NCI-H82 (cell line): Measurements from ENCODE around the gene SARM1.

Experiments
- DNase-seq: peaks from one replicate; lab custom pipeline; 2025; lab: John Stamatoyannopoulos, UW

SARM1 gene

DNA sequence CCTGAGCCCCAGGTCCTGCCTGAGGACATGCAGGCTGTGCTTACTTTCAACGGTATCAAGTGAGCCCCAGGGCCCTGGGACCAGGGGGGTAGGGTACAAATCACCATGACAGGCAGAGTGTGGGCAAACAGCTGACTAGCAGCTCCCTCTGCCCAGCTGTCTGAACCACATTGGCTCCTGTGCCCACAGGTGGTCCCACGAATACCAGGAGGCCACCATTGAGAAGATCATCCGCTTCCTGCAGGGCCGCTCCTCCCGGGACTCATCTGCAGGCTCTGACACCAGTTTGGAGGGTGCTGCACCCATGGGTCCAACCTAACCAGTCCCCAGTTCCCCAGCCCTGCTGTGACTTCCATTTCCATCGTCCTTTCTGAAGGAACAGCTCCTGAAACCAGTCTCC is 24.5 kb downstream of the SARM1 start:
- DNase-seq, result no peak

DNA sequence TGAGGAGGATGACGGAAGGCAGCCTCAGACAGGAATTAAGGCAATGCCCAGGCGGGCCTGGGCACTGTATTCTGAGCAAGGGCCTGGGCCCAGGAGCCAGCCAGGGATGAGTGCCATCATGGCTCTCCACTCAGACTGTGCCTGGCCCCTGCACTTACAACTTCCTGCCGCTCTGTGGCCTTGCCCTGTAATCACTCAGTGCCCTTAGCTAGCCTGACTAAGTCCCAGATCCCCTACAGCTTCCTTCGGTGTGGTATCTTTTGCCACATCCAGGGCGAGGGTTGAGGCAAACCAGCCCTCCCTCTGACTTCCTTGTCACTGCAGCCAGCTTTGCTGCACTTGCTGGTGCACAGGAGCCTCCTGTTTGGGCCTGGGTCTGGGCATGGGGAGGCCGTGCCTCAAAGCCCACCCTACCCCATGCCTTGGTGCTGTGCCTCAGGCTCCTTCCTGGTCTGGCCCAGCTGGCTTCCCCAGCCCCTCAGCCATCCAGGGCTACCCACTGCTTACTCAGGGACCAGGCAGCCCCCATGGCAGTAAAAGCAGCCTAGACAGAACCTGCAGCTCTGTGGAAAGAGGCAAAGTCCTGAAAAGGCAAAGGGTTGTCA is 25.2 kb downstream of the SARM1 start:
- no peak for DNase-seq

DNA sequence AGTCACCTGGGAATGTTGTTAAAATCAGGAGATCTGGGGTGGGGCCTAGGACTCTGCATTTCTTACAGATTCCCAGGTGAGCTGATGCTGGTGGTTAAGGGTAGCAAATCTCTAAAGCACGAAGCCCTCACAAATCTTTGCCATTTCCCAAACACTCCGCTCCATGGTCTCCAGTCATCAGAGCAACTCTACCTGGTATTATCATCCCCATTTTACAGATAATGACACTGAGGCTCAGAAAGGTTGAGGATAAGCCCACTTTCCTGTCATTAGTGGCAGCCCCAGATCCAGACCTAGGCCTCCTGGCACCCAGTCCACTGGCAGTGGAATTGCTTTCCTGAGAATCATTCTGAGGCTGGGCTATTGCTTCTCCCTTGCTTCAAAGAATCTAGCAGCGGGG is 25.8 kb downstream of the SARM1 start:
- no peak for DNase-seq

DNA sequence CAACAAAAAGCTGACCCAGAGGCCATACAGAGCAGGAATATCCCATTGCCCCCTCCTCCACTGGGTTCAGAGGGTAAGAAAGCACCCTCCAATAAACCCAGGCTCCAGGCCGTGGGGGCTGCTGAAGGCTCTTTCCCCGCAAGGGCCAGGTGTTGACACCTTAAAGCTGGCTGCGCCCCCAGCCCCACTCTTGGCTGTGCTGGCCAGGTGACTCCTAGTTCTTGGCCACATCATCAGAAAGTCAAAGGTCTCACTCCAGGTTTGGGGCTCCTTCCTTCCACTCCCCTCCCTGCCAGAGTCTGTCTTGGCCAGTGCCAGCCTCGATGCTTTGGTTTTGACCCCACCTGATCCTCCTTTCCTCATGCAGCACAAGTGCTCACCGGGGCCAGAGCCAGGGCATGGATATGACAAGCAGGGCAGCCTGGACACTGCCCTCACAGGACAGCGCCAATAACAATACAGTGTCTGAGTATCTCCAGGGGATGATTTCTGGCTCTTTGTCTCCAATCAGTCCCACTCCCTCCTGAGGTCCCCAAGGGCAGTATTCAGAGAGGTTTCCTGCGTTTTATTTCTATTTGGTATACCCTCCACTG is 26.3 kb downstream of the SARM1 start:
- DNase-seq, result no peak

DNA sequence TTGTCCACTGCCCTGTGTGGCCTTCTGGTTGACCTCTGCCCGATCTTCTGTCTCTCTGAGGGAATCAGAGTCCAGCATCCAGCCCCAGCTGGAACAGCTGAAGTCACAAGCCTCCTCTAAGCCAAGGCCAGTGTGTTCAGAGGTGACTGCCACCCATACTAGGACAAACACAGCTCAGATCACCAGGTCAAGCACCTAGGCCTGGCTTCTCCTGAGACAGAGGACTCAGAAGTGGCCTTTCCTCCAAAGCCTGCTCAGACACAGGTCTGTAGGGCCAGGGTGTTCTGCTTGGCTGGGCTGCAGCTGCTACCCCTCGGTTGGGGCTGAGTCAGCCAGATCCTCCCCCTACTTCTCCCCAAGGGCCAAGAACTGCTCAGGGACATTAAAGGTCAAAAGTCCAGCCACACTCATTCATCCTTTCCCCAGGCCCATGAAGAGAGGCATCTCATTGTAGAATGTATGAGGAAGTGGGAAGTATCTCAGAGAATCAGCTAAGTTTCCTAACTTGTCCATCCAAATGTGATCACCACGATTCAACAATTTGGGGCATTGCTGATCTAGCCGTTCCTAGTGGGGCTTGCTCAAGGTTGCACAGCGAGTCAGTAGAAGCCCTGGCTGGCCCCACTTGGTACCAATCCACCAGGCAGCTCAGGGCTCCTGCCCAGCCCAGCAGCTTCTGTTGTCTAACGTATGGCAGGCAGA is 26.9 kb downstream of the SARM1 start:
- no peak for DNase-seq

DNA sequence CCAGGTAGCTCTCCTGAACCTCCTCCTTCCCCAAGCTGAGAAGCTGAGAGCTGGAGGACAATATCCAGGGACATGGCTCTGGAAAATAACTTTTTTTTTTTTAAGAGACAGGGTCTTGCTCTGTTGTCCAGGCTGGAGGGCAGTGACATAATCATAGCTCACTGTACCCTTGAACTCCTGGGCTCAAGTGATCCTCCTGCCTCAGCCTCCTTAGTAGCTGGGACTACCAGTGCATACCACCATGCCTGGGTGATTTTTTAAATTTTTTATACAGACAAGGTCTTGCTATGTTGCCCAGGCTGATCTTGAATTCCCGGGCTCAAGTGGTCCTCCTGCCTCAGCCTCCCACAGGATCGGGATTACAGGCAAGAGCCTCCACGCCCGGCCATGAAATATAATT is 28.3 kb downstream of the SARM1 start:
- DNase-seq, result no peak

DNA sequence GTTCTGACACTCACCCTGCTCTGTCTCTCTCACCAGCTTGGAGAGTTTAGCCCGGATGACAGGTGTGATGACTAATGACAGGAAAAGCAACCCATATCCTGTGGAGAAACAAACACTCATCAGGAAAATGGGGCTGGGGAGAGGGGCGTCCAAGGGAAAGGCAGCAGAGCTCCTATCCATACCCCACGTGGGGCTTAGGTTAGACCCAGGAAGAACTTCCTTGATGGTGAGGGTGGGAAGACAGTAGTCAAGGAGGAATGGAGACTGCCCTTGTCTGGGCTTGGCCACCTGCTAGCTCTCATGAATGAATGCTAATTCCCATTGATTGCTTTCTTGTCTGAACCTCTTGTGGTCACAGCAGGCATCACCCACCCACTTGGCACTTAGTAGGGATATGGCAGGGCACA is 30.7 kb downstream of the SARM1 start:
- peak; percentile 35 for DNase-seq

DNA sequence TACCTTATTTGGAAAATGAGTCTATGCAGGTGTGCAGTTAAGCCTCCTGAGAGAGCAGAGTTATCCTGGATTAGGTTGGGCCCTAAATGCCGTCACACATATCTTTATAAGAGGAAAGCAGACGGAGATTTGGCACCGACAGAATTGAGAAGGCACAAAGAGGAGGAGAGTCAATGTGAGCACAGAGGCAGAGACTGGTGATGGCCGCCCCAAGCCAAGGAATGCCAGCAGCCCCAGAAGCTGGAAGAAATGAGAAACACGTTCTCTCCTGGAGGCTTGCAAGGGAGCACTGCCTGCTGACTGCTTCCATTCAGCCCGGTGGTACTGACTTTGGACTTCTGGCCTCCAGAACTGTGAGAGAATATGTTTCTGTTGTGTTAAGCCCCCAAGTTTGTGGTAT is 31.4 kb downstream of the SARM1 start:
- DNase-seq, result no peak

DNA sequence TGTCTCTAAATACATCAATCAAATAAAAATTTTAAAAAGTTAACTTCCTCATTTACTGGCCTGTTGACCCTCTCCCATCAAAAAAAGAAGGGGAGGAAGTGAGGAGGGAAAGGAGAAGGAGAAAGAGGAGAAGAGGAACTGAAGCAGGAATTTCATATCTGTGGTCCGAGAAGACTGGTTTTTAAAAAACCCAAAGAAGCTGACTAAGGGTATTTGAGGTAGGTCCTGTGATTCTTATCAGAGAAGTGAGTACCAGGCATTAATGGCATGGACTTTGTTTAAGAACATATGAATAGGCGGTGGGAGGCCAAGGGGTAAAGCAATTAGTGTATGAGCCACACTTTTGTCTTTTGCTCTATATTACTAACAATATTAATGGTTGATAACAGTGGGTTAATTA is 32.5 kb downstream of the SARM1 start:
- DNase-seq, result no peak

DNA sequence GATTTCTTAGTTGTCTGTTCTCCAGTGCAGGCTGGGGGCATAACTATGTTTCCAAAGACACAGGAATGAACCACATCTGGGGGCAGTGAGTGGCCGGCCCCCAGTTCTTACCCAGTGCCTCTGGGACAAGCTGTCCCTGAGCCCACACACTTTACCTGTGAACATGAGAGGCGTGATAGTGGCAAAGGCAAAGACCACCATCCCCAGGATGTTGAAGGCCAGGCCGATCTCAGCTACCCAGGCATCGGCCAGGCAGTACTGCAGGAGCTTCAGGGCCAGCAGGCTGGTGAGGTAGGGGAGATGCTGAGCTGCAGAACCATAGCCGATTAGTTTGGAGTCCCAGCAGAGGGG is 32.9 kb downstream of the SARM1 start:
- no peak for DNase-seq

DNA sequence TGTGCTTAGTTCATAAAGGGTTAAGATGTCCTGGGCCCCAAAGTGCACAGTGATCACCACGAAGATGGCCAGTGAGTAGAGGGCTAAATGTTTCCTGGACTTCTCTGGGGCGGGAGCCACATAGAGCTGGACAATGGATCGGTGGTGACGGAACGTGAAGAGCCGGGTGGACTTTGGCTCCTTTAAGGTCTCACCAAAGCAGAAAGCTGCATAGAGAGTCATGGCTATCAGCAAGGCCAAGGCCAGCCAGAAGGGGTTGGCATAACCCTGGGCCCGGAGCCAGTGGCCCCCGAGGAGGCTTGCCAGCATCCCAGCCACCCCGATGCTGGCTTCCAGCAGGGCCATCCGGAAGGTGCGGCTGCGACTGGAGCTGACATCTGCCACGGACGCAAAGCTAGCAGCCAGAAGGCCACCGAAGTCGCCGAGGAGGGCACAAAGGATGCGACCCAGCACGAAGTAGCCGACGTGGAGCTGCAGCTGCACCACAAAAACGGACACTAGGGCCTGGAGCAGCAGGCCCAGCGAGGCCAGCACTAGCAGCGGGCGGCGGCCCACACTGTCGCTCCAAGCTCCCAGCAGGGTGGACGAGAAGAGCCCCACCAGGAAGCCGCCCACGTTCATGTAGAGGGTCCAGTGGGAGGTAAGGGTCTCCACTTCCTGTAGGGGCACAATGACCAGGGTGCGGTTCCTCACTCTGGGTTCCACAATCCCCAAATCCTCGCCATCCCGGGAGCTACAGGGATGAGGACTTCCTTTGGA is 33.5 kb downstream of the SARM1 start:
- DNase-seq, result peak; percentile 38

DNA sequence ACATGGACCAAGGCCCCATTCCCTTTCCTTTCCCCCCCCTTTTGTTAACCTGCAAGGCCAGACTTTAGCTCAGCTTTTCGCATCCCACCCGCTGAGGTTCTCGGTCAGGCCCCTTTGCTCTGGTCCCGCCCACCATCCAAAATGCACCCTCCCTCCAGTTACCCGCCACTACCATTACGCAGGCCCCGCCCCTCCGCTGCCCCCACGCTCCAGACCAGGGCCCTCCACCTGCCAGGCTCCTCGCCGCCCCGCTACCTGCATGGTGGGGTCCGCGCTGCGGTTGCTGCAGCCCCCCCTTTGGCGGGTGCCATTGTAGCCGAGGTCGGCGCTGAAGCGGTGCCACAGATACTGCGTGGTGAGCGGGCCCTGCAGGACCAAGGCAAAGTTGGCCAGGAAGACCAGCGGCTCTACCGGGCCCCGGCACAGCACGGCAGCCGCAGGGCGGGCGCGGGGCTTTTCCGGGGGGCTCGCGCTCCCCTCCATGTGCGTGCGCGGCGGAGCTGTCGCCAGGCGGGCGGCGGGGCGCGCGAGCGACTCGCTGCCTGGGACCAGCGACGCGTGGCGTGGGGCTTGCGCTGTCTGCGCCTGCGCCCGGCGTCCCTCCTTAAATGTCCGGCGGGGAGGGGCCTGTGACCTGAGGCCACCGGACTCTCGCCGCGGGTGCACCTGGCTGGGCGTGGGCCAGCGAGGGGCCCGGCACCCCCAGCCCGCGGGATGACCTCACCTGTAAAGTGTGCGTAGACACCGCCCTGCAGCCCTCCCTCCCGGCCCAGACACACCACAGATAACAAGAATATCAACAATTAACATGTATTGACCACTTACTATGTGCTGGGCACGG is 34.4 kb downstream of the SARM1 start, which contains the start of gene SLC46A1:
Gene SLC46A1, minus strand, starts transcription at position 581 of the 841 bp plus-strand sequence. Its CDS starts 98 bp downstream, at position 483.
- DNase-seq, result peak; percentile 88

DNA sequence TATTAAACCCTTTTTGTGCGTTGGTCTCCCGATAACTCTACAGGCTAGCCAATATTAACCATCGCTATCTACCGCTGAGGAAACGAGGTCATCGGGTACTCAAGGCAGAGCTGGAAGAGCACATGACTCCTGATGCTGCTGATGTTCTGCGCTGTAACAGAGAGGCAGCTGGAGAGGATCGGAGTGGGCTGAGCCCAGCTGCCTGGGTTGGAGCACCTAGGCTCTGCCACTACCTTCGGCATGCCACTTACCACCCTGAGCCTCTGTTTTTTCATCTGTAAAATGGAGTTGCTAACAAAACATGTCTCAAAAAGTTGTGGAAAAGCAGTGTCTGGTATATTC is 35.0 kb downstream of the SARM1 start:
- DNase-seq, result peak; percentile 71

DNA sequence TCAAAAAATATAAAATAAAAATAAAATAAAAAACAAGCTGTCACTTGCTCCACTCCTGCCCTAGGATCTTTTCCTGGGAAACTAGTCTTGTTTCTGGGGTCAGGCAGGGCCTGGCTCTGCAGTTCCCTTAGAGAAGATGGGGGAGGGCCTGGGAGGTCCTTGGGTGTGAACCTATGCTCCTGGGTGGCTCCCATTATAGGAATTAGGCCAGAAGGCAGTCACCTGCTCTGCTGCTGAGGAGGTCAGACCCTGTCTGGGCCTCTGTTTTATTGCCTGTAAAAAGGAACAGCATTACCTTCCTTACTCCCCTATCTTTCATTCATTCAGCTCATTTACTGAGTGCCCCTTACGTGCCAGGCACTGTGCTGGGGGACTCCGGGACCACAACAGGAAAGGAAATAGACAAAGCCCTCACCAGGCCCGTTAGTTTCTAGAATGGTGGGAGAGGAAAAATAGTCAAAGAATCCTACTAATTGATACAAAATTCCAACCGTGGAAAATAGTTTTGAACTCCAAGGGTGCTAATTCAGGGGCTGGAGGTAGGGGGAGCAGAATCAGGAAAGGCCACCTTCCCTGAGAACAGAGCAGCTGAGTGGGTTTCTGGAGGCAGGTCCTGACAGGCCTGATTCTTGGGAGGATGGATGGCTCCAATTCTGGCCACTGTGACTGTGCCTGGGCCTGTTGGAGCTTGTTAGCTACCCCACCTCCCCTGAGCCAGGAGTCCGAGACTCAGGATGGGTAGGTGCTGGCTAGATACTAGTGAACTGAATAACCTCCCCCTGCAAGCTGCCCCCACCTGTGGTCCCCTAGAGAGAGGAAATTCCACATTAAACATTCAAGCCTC is 35.9 kb downstream of the SARM1 start:
- peak; percentile 50 for DNase-seq

DNA sequence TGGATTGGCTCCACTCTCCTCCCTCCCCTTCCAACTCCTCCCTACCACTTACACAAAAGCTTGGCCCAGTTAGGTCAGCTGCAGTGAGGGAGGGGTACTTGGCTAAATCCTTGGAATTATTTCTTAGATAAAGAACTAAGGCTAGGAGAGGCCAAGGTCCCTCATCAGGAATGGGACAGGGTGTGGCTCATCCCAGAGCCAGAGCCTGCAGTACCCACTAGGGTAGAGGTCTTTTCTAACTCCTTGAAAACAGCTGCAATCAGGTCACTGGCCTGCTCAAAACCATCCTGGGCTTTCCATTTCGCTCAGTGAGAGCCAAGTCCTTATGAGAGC is 36.4 kb downstream of the SARM1 start:
- DNase-seq, result no peak

DNA sequence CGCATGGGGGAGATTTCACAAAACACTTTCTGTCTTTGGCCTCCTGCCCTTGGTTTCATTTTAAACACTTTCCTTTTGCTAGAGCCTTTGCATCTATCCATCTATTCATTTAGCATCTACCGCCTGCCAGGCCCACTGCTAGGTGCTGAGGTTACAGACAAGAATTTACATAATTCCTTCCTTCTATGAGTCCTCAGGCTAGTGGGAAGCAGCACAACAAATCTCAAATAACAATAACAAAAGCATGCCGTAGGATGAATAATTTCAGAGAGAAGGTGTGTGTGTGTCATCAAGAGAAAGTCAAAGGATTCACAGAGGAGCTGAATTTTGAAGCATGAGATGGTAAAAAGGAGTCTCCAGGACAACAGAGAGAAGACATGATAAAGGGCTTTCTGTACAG is 40.6 kb downstream of the SARM1 start:
- no peak for DNase-seq

DNA sequence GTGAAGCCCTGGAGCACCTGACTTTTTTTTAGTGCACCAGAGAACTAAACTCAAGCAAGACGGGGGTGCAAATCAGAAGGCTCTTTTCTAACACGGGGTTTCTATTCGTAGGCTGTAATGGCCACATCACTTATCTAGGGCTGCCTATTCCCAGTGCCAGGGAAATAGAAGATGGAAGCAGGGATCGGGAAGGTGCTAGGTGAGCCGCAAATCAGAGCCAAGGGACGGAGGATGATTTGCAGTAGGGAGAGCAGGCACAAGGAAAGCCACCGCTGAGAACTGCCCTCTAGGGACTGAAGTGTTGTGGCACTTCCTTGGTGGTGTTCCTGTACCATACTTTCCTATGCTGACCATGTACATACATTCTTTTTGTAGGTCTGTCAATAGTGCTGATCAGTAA is 42.3 kb downstream of the SARM1 start:
- no peak for DNase-seq

DNA sequence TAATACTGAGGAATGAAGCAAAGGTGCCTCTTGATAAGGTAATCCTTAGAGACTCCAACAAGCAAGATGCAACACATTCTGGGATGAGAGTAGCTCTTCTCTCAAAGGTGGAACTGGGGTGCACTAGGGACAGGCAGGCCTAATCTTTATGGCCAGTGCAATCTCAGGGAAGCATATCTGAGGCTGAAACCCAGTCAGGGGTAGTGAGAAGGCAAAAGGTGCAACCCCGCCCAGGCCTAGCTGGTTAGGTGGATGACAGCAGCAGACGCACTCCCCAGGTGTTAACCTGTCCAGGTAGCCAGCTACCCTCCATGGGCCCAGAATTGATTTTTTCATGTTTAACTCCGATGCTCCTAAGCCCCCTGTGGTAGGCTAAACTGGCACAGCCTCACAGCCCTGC is 44.4 kb downstream of the SARM1 start:
- no peak for DNase-seq

DNA sequence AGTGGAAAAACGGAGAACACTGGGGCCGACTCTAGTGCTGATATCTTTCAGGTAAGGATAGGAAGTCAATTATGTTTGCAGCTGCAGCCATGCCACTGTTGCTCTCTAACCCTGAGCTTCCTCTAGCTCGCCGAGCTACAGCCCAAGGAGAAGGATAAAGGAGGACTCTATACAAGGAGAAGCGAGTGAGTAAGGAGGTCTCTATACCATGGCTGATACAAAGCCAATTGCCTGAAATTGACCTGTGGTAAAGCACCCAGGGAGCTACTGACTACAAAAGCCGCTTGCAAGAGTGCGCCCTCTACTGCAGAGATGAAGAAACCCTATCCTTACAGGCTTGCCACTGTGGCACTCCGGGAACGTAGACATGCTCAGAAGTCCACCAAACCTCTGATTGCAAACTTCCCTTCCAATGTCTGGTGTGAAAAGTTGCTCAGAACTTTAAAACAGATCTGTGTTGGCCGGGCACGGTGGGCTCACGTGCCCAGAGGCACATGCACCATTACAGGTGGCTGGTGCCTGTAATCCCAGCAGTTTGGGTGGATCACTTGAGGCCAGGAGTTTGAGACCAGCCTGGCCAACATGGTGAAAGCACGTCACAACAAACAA is 45.3 kb downstream of the SARM1 start:
- DNase-seq, result peak; percentile 92

DNA sequence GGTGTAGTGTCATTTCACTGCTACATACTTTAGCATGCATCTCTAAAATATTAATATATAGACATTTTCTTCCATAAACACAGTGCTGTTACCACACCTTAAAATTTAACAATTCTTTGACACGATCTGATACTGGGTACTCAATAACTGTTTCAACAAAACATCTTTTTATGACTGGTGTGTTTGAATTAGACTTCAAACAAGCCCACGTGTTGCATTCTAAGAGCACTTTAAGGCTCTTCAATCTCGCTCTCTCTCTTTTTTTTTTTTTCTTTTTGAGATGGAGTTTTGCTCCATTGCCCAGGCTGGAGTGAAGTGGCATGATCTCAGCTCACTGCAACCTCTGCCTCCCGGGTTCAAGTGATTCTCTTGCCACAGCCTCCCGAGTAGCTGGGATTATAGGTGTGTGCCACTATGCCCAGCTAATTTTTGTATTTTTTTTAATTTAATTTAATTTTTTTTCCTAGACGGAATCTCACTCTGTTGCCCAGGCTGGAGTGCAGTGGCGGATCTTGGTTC is 50.4 kb downstream of the SARM1 start:
- DNase-seq, result no peak

DNA sequence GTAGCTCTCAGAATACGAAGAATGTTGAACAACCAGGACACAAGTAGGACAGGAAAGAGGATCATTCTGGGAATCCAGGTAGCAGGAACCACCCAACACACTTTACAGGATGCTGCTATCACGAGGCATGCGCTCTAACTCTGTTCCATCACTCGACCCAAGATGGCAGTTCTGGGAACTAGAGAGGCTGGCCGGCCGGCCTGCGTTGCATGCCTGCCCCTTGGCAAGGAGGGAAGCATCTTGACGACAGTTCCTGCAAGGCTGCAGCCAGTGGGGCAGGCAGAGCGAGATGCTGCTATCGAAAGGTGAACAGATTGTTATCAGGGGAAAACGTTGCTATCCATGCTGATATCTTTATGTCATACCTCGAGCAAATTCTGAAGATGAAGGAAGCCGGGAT is 53.7 kb downstream of the SARM1 start:
- no peak for DNase-seq
